GM04503 (cell line): Measurements from ENCODE around the gene ZNF33B.
"Not testable (repeated sequence)": the region's sequence is repeated elsewhere in the genome, so short reads cannot be mapped to it uniquely, and the experiment has no call there.

ENCODE experiments used
- DNase-seq: peaks from one replicate; pipeline ENCODE4 v3.0.0-alpha.2; 2012; ENCODE audit warnings: low read depth

ZNF33B gene

GRCh38 chr10:42638055-42638820 lies at the start of gene ZNF33B:
ZNF33B (minus strand) TSS chr10:42638570; CDS start chr10:42636928, 1,642 bp downstream.
- peak; percentile 59 for DNase-seq

- no peak for DNase-seq
Observed at GRCh38 chr10:42684517-42684916, 46.1 kb upstream of the ZNF33B start.

GRCh38 chr10:42680267-42680666 lies 41.9 kb upstream of the ZNF33B start:
- no peak for DNase-seq

GRCh38 chr10:42665181-42665979 lies 27.0 kb upstream of the ZNF33B start:
- not testable (repeated sequence) for DNase-seq

GRCh38 chr10:42654419-42654818 lies 16.0 kb upstream of the ZNF33B start:
- no peak for DNase-seq

- no peak for DNase-seq
Observed at GRCh38 chr10:42652858-42653257, 14.5 kb upstream of the ZNF33B start.

- no peak for DNase-seq
Observed at GRCh38 chr10:42650374-42650773, 12.0 kb upstream of the ZNF33B start.

- DNase-seq: no peak
Observed at GRCh38 chr10:42648512-42648911, 10.1 kb upstream of the ZNF33B start.

- no peak for DNase-seq
Observed at GRCh38 chr10:42646687-42647640, 8.6 kb upstream of the ZNF33B start.

GRCh38 chr10:42646214-42646613 lies 7.8 kb upstream of the ZNF33B start:
- DNase-seq: no peak

- DNase-seq: no peak
Observed at GRCh38 chr10:42645516-42645915, 7.1 kb upstream of the ZNF33B start.

- no peak for DNase-seq
Observed at GRCh38 chr10:42645103-42645502, 6.7 kb upstream of the ZNF33B start.

GRCh38 chr10:42640610-42641229 lies 2.4 kb upstream of the ZNF33B start:
- no peak for DNase-seq

GRCh38 chr10:42638821-42639270 lies 476 bp upstream of the ZNF33B start:
- no peak for DNase-seq

GRCh38 chr10:42637648-42638054 lies 719 bp downstream of the ZNF33B start:
- DNase-seq: no peak

GRCh38 chr10:42637142-42637541 lies 1.2 kb downstream of the ZNF33B start:
- DNase-seq: no peak

- DNase-seq: no peak
Observed at GRCh38 chr10:42635098-42635497, 3.3 kb downstream of the ZNF33B start.

GRCh38 chr10:42632564-42632963 lies 5.8 kb downstream of the ZNF33B start:
- no peak for DNase-seq

- DNase-seq: no peak
Observed at GRCh38 chr10:42630537-42631134, 7.7 kb downstream of the ZNF33B start.

- no peak for DNase-seq
Observed at GRCh38 chr10:42623929-42624328, 14.4 kb downstream of the ZNF33B start.

GRCh38 chr10:42618424-42618823 lies 19.9 kb downstream of the ZNF33B start:
- DNase-seq: no peak
